H9 (cell line): ENCODE measurements around the gene CABP4. TPM values are rescaled to one million over a fixed set of nuclear protein-coding genes. Genes with fewer than 3 reads are reported as not detected.
A peak's percentile ranks its signal among the peaks of the same experiment; 100 is the strongest.

Experiments used
- DNase-seq: peaks from one replicate; pipeline ENCODE4 v3.0.0-alpha.2; 2017
- H2AFZ ChIP-seq: one replicate; pipeline ENCODE4 v1.6.1; 2013; ENCODE audit warnings: mild to moderate bottlenecking, low read length, control low read depth, moderate library complexity
- H2AK5ac ChIP-seq: 2 replicates; pipeline ENCODE4 v1.6.1; 2013; ENCODE audit warnings: low read length, control low read depth, mixed read lengths; ENCODE audit not compliant: insufficient read length
- H2BK120ac ChIP-seq: one replicate; pipeline ENCODE4 v1.6.1; 2013; ENCODE audit warnings: low read depth, mild to moderate bottlenecking, low read length, control low read depth, inconsistent platforms; ENCODE audit not compliant: poor library complexity, severe bottlenecking
- H2BK12ac ChIP-seq: 2 replicates; pipeline ENCODE4 v1.6.1; 2013; ENCODE audit warnings: low read length, control low read depth, mixed read lengths, low read depth; ENCODE audit not compliant: insufficient read length
- H2BK15ac ChIP-seq: 2 replicates; pipeline ENCODE4 v1.6.1; 2013; ENCODE audit warnings: low read depth, low read length, control low read depth
- H2BK20ac ChIP-seq: one replicate; pipeline ENCODE4 v1.6.1; 2013; ENCODE audit warnings: low read depth, mild to moderate bottlenecking, low read length, control low read depth, inconsistent platforms; ENCODE audit not compliant: poor library complexity, severe bottlenecking
- H2BK5ac ChIP-seq: 2 replicates; pipeline ENCODE4 v1.6.1; 2013; ENCODE audit warnings: low read length, control low read depth, mixed read lengths; ENCODE audit not compliant: insufficient read length
- H3K14ac ChIP-seq: 2 replicates; pipeline ENCODE4 v1.6.1; 2013; ENCODE audit warnings: low read length, control low read depth; ENCODE audit not compliant: insufficient read depth
- H3K18ac ChIP-seq: 2 replicates; pipeline ENCODE4 v1.6.1; 2013; ENCODE audit warnings: low read depth, mild to moderate bottlenecking, mixed read lengths, low read length, control low read depth; ENCODE audit not compliant: insufficient read length
- H3K23ac ChIP-seq: 2 replicates; pipeline ENCODE4 v1.6.1; 2013; ENCODE audit warnings: low read length, control low read depth, mixed read lengths, low read depth; ENCODE audit not compliant: insufficient read length
- H3K23me2 ChIP-seq: 2 replicates; pipeline ENCODE4 v1.6.1; 2013; ENCODE audit warnings: low read depth, mild to moderate bottlenecking, mixed read lengths, low read length, control low read depth; ENCODE audit not compliant: insufficient read length, poor library complexity, severe bottlenecking
- H3K27ac ChIP-seq: 2 replicates; pipeline ENCODE4 v1.5.1; 2013; ENCODE audit warnings: low read length, control low read depth, mixed read lengths, low read depth; ENCODE audit not compliant: insufficient read length
- H3K27me3 ChIP-seq: 2 replicates; pipeline ENCODE4 v1.6.1; 2013; ENCODE audit warnings: low read length, control low read depth, inconsistent platforms; ENCODE audit not compliant: insufficient read depth
- H3K4ac ChIP-seq: 2 replicates; pipeline ENCODE4 v1.6.1; 2013; ENCODE audit warnings: low read depth, mild to moderate bottlenecking, control low read depth, inconsistent platforms, low read length, moderate library complexity
- H3K4me1 ChIP-seq: 2 replicates; pipeline ENCODE4 v1.6.1; 2013; ENCODE audit warnings: low read length, control low read depth, inconsistent platforms; ENCODE audit not compliant: insufficient read depth
- H3K4me2 ChIP-seq: 2 replicates; pipeline ENCODE4 v1.6.1; 2013; ENCODE audit warnings: low read length, control low read depth, mixed read lengths; ENCODE audit not compliant: insufficient read length, insufficient read depth
- H3K56ac ChIP-seq: 2 replicates; pipeline ENCODE4 v1.6.1; 2013; ENCODE audit warnings: low read depth, mild to moderate bottlenecking, mixed read lengths, low read length, control low read depth; ENCODE audit not compliant: insufficient read length
- H3K79me1 ChIP-seq: 2 replicates; pipeline ENCODE4 v1.6.1; 2013; ENCODE audit warnings: low read depth, mild to moderate bottlenecking, moderate library complexity, low read length, control low read depth, inconsistent platforms; ENCODE audit not compliant: insufficient read depth, poor library complexity, severe bottlenecking
- H3K79me2 ChIP-seq: 2 replicates; pipeline ENCODE4 v1.6.1; 2013; ENCODE audit warnings: low read length, control low read depth, inconsistent platforms; ENCODE audit not compliant: insufficient read depth
- H3K9ac ChIP-seq: 2 replicates; pipeline ENCODE4 v1.6.1; 2013; ENCODE audit warnings: low read length, control low read depth, mixed read lengths; ENCODE audit not compliant: insufficient read length; ENCODE audit errors: extremely low read depth
- H3K9me3 ChIP-seq: one replicate; pipeline ENCODE4 v1.6.1; 2013; ENCODE audit warnings: low read depth, low read length, inconsistent platforms; ENCODE audit not compliant: control insufficient read depth
- H3T11ph ChIP-seq: one replicate; pipeline ENCODE4 v1.6.1; 2013; ENCODE audit warnings: mild to moderate bottlenecking, low read length, control low read depth, inconsistent platforms
- H4K20me1 ChIP-seq: one replicate; pipeline ENCODE4 v1.6.1; 2013; ENCODE audit not compliant: control insufficient read depth, insufficient read length, insufficient read depth
- H4K5ac ChIP-seq: 2 replicates; pipeline ENCODE4 v1.6.1; 2013; ENCODE audit warnings: low read depth, mild to moderate bottlenecking, mixed read lengths, low read length, control low read depth; ENCODE audit not compliant: insufficient read length
- H4K8ac ChIP-seq: replicated peaks from 2 replicates; pipeline ENCODE4 v1.6.1; 2013; ENCODE audit warnings: low read length, control low read depth, mixed read lengths, low read depth; ENCODE audit not compliant: insufficient read length
- H4K91ac ChIP-seq: 2 replicates; pipeline ENCODE4 v1.6.1; 2013; ENCODE audit warnings: low read depth, mild to moderate bottlenecking, moderate library complexity, mixed read lengths, low read length, control low read depth; ENCODE audit not compliant: insufficient read length
- H3K27ac Mint-ChIP-seq, 3 experiments: 2 replicates in 2 of 3; 3 replicates in 1 of 3; pipeline ENCODE4 v1.8.0; 2020 to 2021; ENCODE audit warnings: mixed read lengths in 3 of 3, mild to moderate bottlenecking in 1 of 3, moderate library complexity in 1 of 3
- H3K27me3 Mint-ChIP-seq: 2 replicates; pipeline ENCODE4 v1.8.0; 2021; ENCODE audit warnings: low read depth, mild to moderate bottlenecking, moderate library complexity, mixed read lengths
- H3K36me3 Mint-ChIP-seq, 3 experiments: 2 replicates in 2 of 3; 3 replicates in 1 of 3; pipeline ENCODE4 v1.8.0; 2020 to 2021; ENCODE audit warnings: low read depth in 3 of 3, mixed read lengths in 3 of 3; ENCODE audit not compliant: insufficient read depth in 1 of 3
- H3K4me1 Mint-ChIP-seq, 2 experiments: 2 replicates each; pipeline ENCODE4 v1.8.0; 2020; ENCODE audit warnings: mixed read lengths in 2 of 2
- H3K4me3 Mint-ChIP-seq, 2 experiments: 2 replicates in 1 of 2; 3 replicates in 1 of 2; pipeline ENCODE4 v1.8.0; 2020 to 2021; ENCODE audit warnings: mild to moderate bottlenecking in 2 of 2, mixed read lengths in 2 of 2, moderate library complexity in 1 of 2
- H3K9me3 Mint-ChIP-seq, 2 experiments: 2 replicates in 1 of 2; 3 replicates in 1 of 2; pipeline ENCODE4 v1.8.0; 2020; ENCODE audit warnings: mild to moderate bottlenecking in 2 of 2, mixed read lengths in 2 of 2, moderate library complexity in 1 of 2
- WGBS: extraction: QIAGEN DNeasy Blood & Tissue Kit; methylation state at CpG from one replicate; pipeline ENCODE4 v1.1.7; 2013; ENCODE audit warnings: missing lambda C conversion rate, low lambda C conversion rate, mixed read lengths; ENCODE audit not compliant: insufficient read length; ENCODE audit errors: extremely low coverage; 5-methylcytosine and 5-hydroxymethylcytosine counted together
- total RNA-seq: library from RNA; stranded (reverse); gene quantifications from 2 replicates; pipeline ENCODE4 v1.2.1, GENCODE V29; 2021
- TF ChIP-seq, protein P1 (sequence below): fragments of 200-600 bp; sonication (generic); conservative IDR thresholded peaks from 3 replicates; pipeline ENCODE4 v1.8.0; 2021; ENCODE audit warnings: antibody characterized with exemption, mild to moderate bottlenecking

The CABP4 gene
- total RNA-seq, 1 experiment from 2014 or later: not detected

- no peaks in the 10 kb centered on the region for H3K9me3 ChIP-seq
- no peak overlapping the region for H2BK20ac ChIP-seq
- Mint-ChIP-seq H3K36me3 (no peaks in the 10 kb centered on the region), H3K4me3 (0 out of 5 replicates have a peak overlapping the region, but pooled peaks of 1 of the 2 experiments have one; percentile 17), H3K9me3 (no peaks in the 10 kb centered on the region), H3K27me3 (peaks cover 52% of the 10 kb centered on the region), H3K27ac (no peak overlapping the region), H3K4me1 (peaks cover 14 to 28% of the 10 kb centered on the region in 2 experiments)
- WGBS: no CpG with 5 or more reads among the region's 15 CpGs
- H4K8ac ChIP-seq: no peak overlapping the region
- TF ChIP-seq, protein P1, sequence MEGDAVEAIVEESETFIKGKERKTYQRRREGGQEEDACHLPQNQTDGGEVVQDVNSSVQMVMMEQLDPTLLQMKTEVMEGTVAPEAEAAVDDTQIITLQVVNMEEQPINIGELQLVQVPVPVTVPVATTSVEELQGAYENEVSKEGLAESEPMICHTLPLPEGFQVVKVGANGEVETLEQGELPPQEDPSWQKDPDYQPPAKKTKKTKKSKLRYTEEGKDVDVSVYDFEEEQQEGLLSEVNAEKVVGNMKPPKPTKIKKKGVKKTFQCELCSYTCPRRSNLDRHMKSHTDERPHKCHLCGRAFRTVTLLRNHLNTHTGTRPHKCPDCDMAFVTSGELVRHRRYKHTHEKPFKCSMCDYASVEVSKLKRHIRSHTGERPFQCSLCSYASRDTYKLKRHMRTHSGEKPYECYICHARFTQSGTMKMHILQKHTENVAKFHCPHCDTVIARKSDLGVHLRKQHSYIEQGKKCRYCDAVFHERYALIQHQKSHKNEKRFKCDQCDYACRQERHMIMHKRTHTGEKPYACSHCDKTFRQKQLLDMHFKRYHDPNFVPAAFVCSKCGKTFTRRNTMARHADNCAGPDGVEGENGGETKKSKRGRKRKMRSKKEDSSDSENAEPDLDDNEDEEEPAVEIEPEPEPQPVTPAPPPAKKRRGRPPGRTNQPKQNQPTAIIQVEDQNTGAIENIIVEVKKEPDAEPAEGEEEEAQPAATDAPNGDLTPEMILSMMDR: no peak
- no peak overlapping the region for H3K4me2 ChIP-seq
- no peaks in the 10 kb centered on the region for H3K79me2 ChIP-seq
- H2BK12ac ChIP-seq: no peak overlapping the region
- H3K79me1 ChIP-seq: no peaks in the 10 kb centered on the region
- H3K14ac ChIP-seq: no peak overlapping the region
- no peaks in the 10 kb centered on the region for H3K4me1 ChIP-seq
- H4K20me1 ChIP-seq: no peaks in the 10 kb centered on the region
- H3K23me2 ChIP-seq: no peaks in the 10 kb centered on the region
- H3K23ac ChIP-seq: no peak overlapping the region
- no peak overlapping the region for H2BK5ac ChIP-seq
- H2BK15ac ChIP-seq: no peak overlapping the region
- H4K91ac ChIP-seq: no peak overlapping the region
- no peak overlapping the region for H3K27ac ChIP-seq
- H3K56ac ChIP-seq: no peak overlapping the region
- H3K18ac ChIP-seq: no peak overlapping the region
- no peak overlapping the region for H3K4ac ChIP-seq
- H4K5ac ChIP-seq: no peak overlapping the region
- H2AK5ac ChIP-seq: no peak overlapping the region
- H3K9ac ChIP-seq: no peak overlapping the region
- no peak overlapping the region for H2BK120ac ChIP-seq
- H2AFZ ChIP-seq: no peak overlapping the region
- no peak for DNase-seq
- H3K27me3 ChIP-seq: no peaks in the 10 kb centered on the region
- H3T11ph ChIP-seq: no peak overlapping the region
Observed at GRCh38 chr11:67410369-67410831, 44.8 kb upstream of the CABP4 start.
